HepG2 (cell line): ENCODE data around the gene RABGAP1. TPM values are rescaled to one million over a fixed set of nuclear protein-coding genes. Genes with fewer than 3 reads are reported as not detected.

Experiments used
- ARID2 ChIP-seq: sonication (generic); formaldehyde crosslinking; IDR thresholded peaks from 2 replicates; pipeline ENCODE4 v1.8.1; 2022; ENCODE audit warnings: mild to moderate bottlenecking, missing genetic modification reagents, borderline replicate concordance
- CENPT ChIP-seq: sonication (generic); formaldehyde crosslinking; IDR thresholded peaks from 2 replicates; pipeline ENCODE4 v1.8.0; 2022; ENCODE audit warnings: low read depth, mild to moderate bottlenecking, moderate library complexity, missing genetic modification reagents
- CENPX ChIP-seq: sonication (generic); formaldehyde crosslinking; IDR thresholded peaks from 2 replicates; pipeline ENCODE4 v1.9.0; 2021; ENCODE audit warnings: mild to moderate bottlenecking, missing genetic modification reagents, moderate library complexity
- EP300 ChIP-seq, 3 experiments: sonication (generic) in 1 of 3; formaldehyde crosslinking in 1 of 3; IDR thresholded peaks; 2 replicates each; pipeline versions ENCODE4 v1.5.1 to v1.6.1; 2011 to 2020; ENCODE audit warnings: low read depth in 2 of 3, low read length in 2 of 3, borderline replicate concordance in 1 of 3, improper control_type of control experiment in 1 of 3, mild to moderate bottlenecking in 1 of 3, missing genetic modification reagents in 1 of 3, moderate library complexity in 1 of 3
- GLMP ChIP-seq: sonication (generic); formaldehyde crosslinking; IDR thresholded peaks from 2 replicates; pipeline ENCODE4 v1.9.0; 2021; ENCODE audit warnings: missing genetic modification reagents, mild to moderate bottlenecking, borderline replicate concordance
- HOXD1 ChIP-seq: sonication (generic); formaldehyde crosslinking; IDR thresholded peaks from 2 replicates; pipeline ENCODE4 v1.5.0; 2020; ENCODE audit warnings: missing genetic modification reagents
- IKZF4 ChIP-seq: sonication (generic); formaldehyde crosslinking; IDR thresholded peaks from 2 replicates; pipeline ENCODE4 v1.5.1; 2020; ENCODE audit warnings: borderline replicate concordance, mild to moderate bottlenecking, low read depth, missing genetic modification reagents; ENCODE audit errors: not compliant biosample characterization
- KDM2A ChIP-seq: sonication (generic); formaldehyde crosslinking; IDR thresholded peaks from 2 replicates; pipeline ENCODE4 v1.4.0; 2020; ENCODE audit warnings: low read depth, missing genetic modification reagents, borderline replicate concordance
- KDM4B ChIP-seq: sonication (generic); formaldehyde crosslinking; IDR thresholded peaks from 2 replicates; pipeline ENCODE4 v1.4.0; 2020; ENCODE audit warnings: missing genetic modification reagents
- KDM6A ChIP-seq: IDR thresholded peaks from 2 replicates; pipeline ENCODE4 v1.6.1; 2016; ENCODE audit warnings: low read depth
- NFYB ChIP-seq: sonication (generic); formaldehyde crosslinking; IDR thresholded peaks from 2 replicates; pipeline ENCODE4 v1.4.0; 2020; ENCODE audit warnings: missing genetic modification reagents
- NR0B2 ChIP-seq: sonication (generic); formaldehyde crosslinking; IDR thresholded peaks from 2 replicates; pipeline ENCODE4 v1.4.0; 2020; ENCODE audit warnings: mild to moderate bottlenecking, missing genetic modification reagents
- PCBP2 ChIP-seq: fragments of 200-400 bp; formaldehyde crosslinking; optimal IDR thresholded peaks from 2 replicates; pipeline ENCODE3; 2018; ENCODE audit warnings: low read length, low read depth; ENCODE audit not compliant: poor library complexity, severe bottlenecking
- PPARG ChIP-seq: conservative IDR thresholded peaks from 2 replicates; pipeline ENCODE4 v1.6.1; 2016; ENCODE audit warnings: missing biosample characterization, missing genetic modification reagents
- RBM22 ChIP-seq: fragments of 200-400 bp; formaldehyde crosslinking; optimal IDR thresholded peaks from 2 replicates; pipeline ENCODE3; 2017; ENCODE audit warnings: mild to moderate bottlenecking, low read length, moderate library complexity
- RFX1 ChIP-seq: fragments of 450-650 bp; IDR thresholded peaks from 2 replicates; pipeline ENCODE4 v1.6.1; 2017
- SMC3 ChIP-seq: IDR thresholded peaks from 2 replicates; pipeline ENCODE4 v1.6.1; 2011; ENCODE audit warnings: low read length, improper control_type of control experiment
- ZNF121 ChIP-seq: sonication (generic); formaldehyde crosslinking; IDR thresholded peaks from 2 replicates; pipeline ENCODE4 v1.5.0; 2020; ENCODE audit warnings: mild to moderate bottlenecking, missing genetic modification reagents
- ZNF124 ChIP-seq: sonication (generic); formaldehyde crosslinking; IDR thresholded peaks from 2 replicates; pipeline ENCODE4 v1.4.0; 2020; ENCODE audit warnings: missing genetic modification reagents
- ZNF207 ChIP-seq: fragments of 450-650 bp; IDR thresholded peaks from 2 replicates; pipeline ENCODE4 v1.6.1; 2016; ENCODE audit warnings: antibody characterized with exemption, borderline replicate concordance
- ZNF24 ChIP-seq: fragments of 450-650 bp; IDR thresholded peaks from 2 replicates; pipeline ENCODE4 v1.6.1; 2017; ENCODE audit warnings: antibody characterized with exemption, mild to moderate bottlenecking
- ZNF276 ChIP-seq: sonication (generic); formaldehyde crosslinking; IDR thresholded peaks from 2 replicates; pipeline ENCODE4 v1.4.0; 2020; ENCODE audit warnings: mild to moderate bottlenecking, low read depth, missing genetic modification reagents
- ZNF543 ChIP-seq: sonication (generic); formaldehyde crosslinking; IDR thresholded peaks from 2 replicates; pipeline ENCODE4 v1.4.0; 2020; ENCODE audit warnings: mild to moderate bottlenecking, missing genetic modification reagents
- ZNF577 ChIP-seq: sonication (generic); formaldehyde crosslinking; IDR thresholded peaks from 2 replicates; pipeline ENCODE4 v1.4.0; 2020; ENCODE audit warnings: mild to moderate bottlenecking, low read depth, missing genetic modification reagents, borderline replicate concordance
- ZNF615 ChIP-seq: sonication (generic); formaldehyde crosslinking; IDR thresholded peaks from 2 replicates; pipeline ENCODE4 v1.5.0; 2020; ENCODE audit warnings: mild to moderate bottlenecking, missing genetic modification reagents, borderline replicate concordance
- ZNF660 ChIP-seq: sonication (generic); formaldehyde crosslinking; IDR thresholded peaks from 2 replicates; pipeline ENCODE4 v1.5.1; 2020; ENCODE audit warnings: mild to moderate bottlenecking, low read depth, missing genetic modification reagents, borderline replicate concordance
- ZNF709 ChIP-seq: sonication (generic); formaldehyde crosslinking; IDR thresholded peaks from 2 replicates; pipeline ENCODE4 v1.5.0; 2020; ENCODE audit warnings: mild to moderate bottlenecking, missing genetic modification reagents
- ZNF737 ChIP-seq: sonication (generic); formaldehyde crosslinking; IDR thresholded peaks from 2 replicates; pipeline ENCODE4 v1.5.0; 2020; ENCODE audit warnings: missing genetic modification reagents, mild to moderate bottlenecking, borderline replicate concordance
- ZSCAN21 ChIP-seq: sonication (generic); formaldehyde crosslinking; IDR thresholded peaks from 2 replicates; pipeline ENCODE4 v1.8.0; 2022; ENCODE audit warnings: mild to moderate bottlenecking, missing genetic modification reagents, moderate library complexity, borderline replicate concordance
- polyA plus RNA-seq, 8 experiments: library from polyadenylated mRNA; depleted of rRNA in 3 of 8; stranded (reverse) in 7 of 8; unstranded in 1 of 8; fragments of >200 nt; fragmentation: Illumina TruSeq in 4 of 8; extraction: Trizol in 4 of 8; gene quantifications; 2 replicates each; pipeline versions ENCODE4 v1.2.1 to v1.2.3, GENCODE V29; 2011 to 2016; ENCODE audit warnings: low read depth in 4 of 8, missing spikeins in 1 of 8, mixed read lengths in 1 of 8; ENCODE audit not compliant: insufficient read depth in 1 of 8
- total RNA-seq, 5 experiments: library from RNA; depleted of rRNA; stranded (reverse); fragments of >200 nt; fragmentation: Illumina TruSeq; extraction: Trizol; gene quantifications; 2 replicates each; pipeline ENCODE4 v1.2.3, GENCODE V29; 2016; ENCODE audit warnings: low read depth in 1 of 5

Gene RABGAP1
- total and polyA plus RNA-seq, 2 of the 13 experiments (the other 11 are each of a cell fraction or from before 2014, with no cell fraction given): 19.1 to 19.3 TPM

GRCh38 chr9:123087359-123087888 is 146.6 kb downstream of the RABGAP1 start (continued):
- TF ChIP-seq KDM6A (CRISPR knock-in tag) (peak; percentile 30; the same call in 1 of the 2 replicates), CENPT (CRISPR knock-in tag) (no peak), PCBP2 (no peak), KDM4B (CRISPR knock-in tag) (no peak; the same call in 1 of the 2 replicates), ZNF124 (no peak), SMC3 (no peak), ZNF737 (CRISPR knock-in tag) (no peak), ZNF276 (CRISPR knock-in tag) (no peak), GLMP (CRISPR knock-in tag) (no peak), ZSCAN21 (CRISPR knock-in tag) (no peak), ZNF615 (no peak), ZNF709 (CRISPR knock-in tag) (no peak), RFX1 (no peak), ZNF543 (CRISPR knock-in tag) (no peak), ARID2 (CRISPR knock-in tag) (no peak), ZNF660 (CRISPR knock-in tag) (no peak), RBM22 (no peak), HOXD1 (CRISPR knock-in tag) (no peak), NR0B2 (CRISPR knock-in tag) (no peak), ZNF207 (no peak), KDM2A (CRISPR knock-in tag) (peak; percentile 30; the same call in 1 of the 2 replicates), ZNF121 (CRISPR knock-in tag) (no peak), EP300 (IDR thresholded peaks at IDR 0.05; ENCODE audit: low read depth in 2 of 2, low read length in 2 of 2) (peak in 1 of 2 experiments; percentile 86; a peak in 2 of 4 replicates), EP300 (CRISPR knock-in tag; IDR thresholded peaks at IDR 0.05; ENCODE audit: borderline replicate concordance) (peak; percentile 56; the same call in 1 of the 2 replicates), IKZF4 (CRISPR knock-in tag) (no peak), PPARG (CRISPR knock-in tag) (peak; percentile 76), NFYB (CRISPR knock-in tag) (no peak), CENPX (CRISPR knock-in tag) (no peak), ZNF24 (no peak), ZNF577 (CRISPR knock-in tag) (no peak)
